ENCODE data around the gene ST8SIA2. TPM values are rescaled to one million over a fixed set of nuclear protein-coding genes. Genes with fewer than 3 reads are reported as not detected.
"Not testable (repeated sequence)": the region's sequence is repeated elsewhere in the genome, so short reads cannot be mapped to it uniquely, and the experiment has no call there.

The ST8SIA2 gene
- total and polyA plus RNA-seq, 2 donors (not counting 1 experiment from before 2014, with no cell fraction given) = under 0.01 TPM; not detected in 1

DNA sequence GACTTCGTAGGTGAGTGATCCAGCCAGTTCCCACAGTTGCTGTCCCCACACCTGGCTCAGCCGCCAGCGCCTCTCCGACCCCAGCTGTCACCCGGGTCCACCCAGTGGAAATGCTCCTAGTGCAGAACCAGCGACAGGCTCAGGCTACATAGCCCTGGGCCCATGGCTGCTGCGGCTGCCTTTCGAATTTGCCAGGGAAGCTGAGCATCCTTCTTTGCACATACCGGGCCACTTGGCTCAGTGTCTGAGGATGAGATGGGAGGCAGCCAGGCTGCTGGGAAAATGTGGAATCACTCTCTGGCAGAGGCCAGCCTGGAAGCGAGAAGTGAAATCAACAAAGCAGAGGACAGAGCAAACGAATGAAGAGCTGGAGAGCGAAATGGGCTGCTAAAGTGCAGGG, 80.1 kb downstream of the ST8SIA2 start:
- Histone ChIP-seq H4K20me1 (ENCODE audit: control insufficient read depth, extremely low read depth, insufficient read depth, low read length) (no peaks in the 10 kb centered on the region), H3K9me3 (ENCODE audit: control insufficient read depth, insufficient read depth, low read depth, low read length) (no peaks in the 10 kb centered on the region), H3K4me3 (replicated peaks in 1 of 4; ENCODE audit: control extremely low read depth in 1 of 4, insufficient read depth in 1 of 4, low read depth in 3 of 4, low read length in 4 of 4) (no peak overlapping the region), H3K36me3 (ENCODE audit: control insufficient read depth, insufficient read depth, low read length) (no peaks in the 10 kb centered on the region), H2AFZ (ENCODE audit: low read length) (no peak overlapping the region), H3K27me3 (ENCODE audit: control insufficient read depth, insufficient read depth, low read length) (no peaks in the 10 kb centered on the region), H3K4me1 (ENCODE audit: control insufficient read depth, extremely low read depth, insufficient read depth, low read length) (no peaks in the 10 kb centered on the region), H3K9ac (ENCODE audit: insufficient read depth, low read length) (no peak overlapping the region), H3K27ac (ENCODE audit: insufficient read depth, low read length) (no peak overlapping the region), H3K4me2 (ENCODE audit: extremely low read depth, insufficient read depth, low read length) (no peak overlapping the region), H3K79me2 (ENCODE audit: control insufficient read depth, insufficient read depth, low read length) (no peaks in the 10 kb centered on the region)
- DNase-seq (ENCODE audit: low read depth in 2 of 2) = no peak
- TF ChIP-seq CTCF (conservative IDR thresholded peaks at IDR 0.05 in 1 of 2, IDR thresholded peaks at IDR 0.05 in 1 of 2; ENCODE audit: low read depth in 1 of 2, low read length in 2 of 2) (no peak), EZH2 (IDR thresholded peaks at IDR 0.05; ENCODE audit: low read length, missing control alignments) (no peak)

DNA sequence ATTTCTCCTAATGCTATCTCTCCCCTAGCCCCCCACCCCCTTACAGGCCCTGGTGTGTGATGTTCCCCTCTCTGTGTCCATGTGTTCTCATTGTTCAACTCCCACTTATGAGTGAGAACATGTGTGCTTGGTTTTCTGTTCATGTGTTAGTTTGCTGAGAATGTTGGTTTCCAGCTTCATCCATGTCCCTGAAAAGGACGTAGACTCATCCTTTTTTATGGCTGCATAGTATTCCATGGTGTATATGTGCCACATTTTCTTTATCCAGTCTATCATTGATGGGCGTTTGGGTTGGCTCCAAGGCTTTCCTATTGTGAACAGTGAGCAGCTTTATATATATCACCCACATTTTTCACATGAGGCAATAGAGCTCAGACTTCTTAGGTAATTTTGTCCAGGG, 86.0 kb downstream of the ST8SIA2 start:
- H3K27me3 ChIP-seq (ENCODE audit: control insufficient read depth, insufficient read depth, low read length); H2AFZ ChIP-seq (ENCODE audit: low read length); H3K4me1 ChIP-seq (ENCODE audit: control insufficient read depth, extremely low read depth, insufficient read depth, low read length); H3K27ac ChIP-seq (ENCODE audit: insufficient read depth, low read length); H3K4me3 ChIP-seq (replicated peaks in 1 of 4; ENCODE audit: control extremely low read depth in 1 of 4, insufficient read depth in 1 of 4, low read depth in 3 of 4, low read length in 4 of 4); H3K9ac ChIP-seq (ENCODE audit: insufficient read depth, low read length); DNase-seq (ENCODE audit: low read depth in 2 of 2); H3K4me2 ChIP-seq (ENCODE audit: extremely low read depth, insufficient read depth, low read length); H3K36me3 ChIP-seq (ENCODE audit: control insufficient read depth, insufficient read depth, low read length); H4K20me1 ChIP-seq (ENCODE audit: control insufficient read depth, extremely low read depth, insufficient read depth, low read length); H3K9me3 ChIP-seq (ENCODE audit: control insufficient read depth, insufficient read depth, low read depth, low read length); H3K79me2 ChIP-seq (ENCODE audit: control insufficient read depth, insufficient read depth, low read length): not testable (repeated sequence)

DNA sequence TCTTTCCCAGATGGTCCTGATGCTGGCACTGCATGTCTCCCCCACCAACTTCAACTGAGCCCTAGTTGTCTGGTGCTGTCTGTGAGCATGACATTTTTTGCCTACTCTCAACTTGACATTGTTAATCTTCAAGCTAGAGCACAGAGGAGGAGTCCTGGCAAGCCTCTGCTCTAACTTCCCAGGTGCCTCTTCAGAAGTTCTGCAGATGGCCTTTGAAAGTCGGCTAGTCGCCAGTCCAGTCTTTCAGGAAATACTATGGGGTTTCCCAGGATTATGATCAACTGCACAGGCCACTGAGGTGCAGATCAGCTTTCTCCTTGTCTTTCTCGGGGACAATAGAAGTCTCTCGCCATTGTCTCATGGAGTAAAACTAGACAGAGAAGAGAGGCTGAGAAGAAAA, 86.7 kb downstream of the ST8SIA2 start:
- H3K9ac ChIP-seq (ENCODE audit: insufficient read depth, low read length) = no peak overlapping the region
- no peaks in the 10 kb centered on the region for H3K9me3 ChIP-seq (ENCODE audit: control insufficient read depth, insufficient read depth, low read depth, low read length)
- TF ChIP-seq EZH2 (IDR thresholded peaks at IDR 0.05; ENCODE audit: low read length, missing control alignments) (no peak), CTCF (conservative IDR thresholded peaks at IDR 0.05 in 1 of 2, IDR thresholded peaks at IDR 0.05 in 1 of 2; ENCODE audit: low read depth in 1 of 2, low read length in 2 of 2) (no peak)
- no peak overlapping the region for H3K4me3 ChIP-seq (replicated peaks in 1 of 4; ENCODE audit: control extremely low read depth in 1 of 4, insufficient read depth in 1 of 4, low read depth in 3 of 4, low read length in 4 of 4)
- H3K79me2 ChIP-seq (ENCODE audit: control insufficient read depth, insufficient read depth, low read length) = no peaks in the 10 kb centered on the region
- H3K27ac ChIP-seq (ENCODE audit: insufficient read depth, low read length) = no peak overlapping the region
- no peak overlapping the region for H2AFZ ChIP-seq (ENCODE audit: low read length)
- H4K20me1 ChIP-seq (ENCODE audit: control insufficient read depth, extremely low read depth, insufficient read depth, low read length) = no peaks in the 10 kb centered on the region
- DNase-seq (ENCODE audit: low read depth in 2 of 2) = no peak
- H3K27me3 ChIP-seq (ENCODE audit: control insufficient read depth, insufficient read depth, low read length) = no peaks in the 10 kb centered on the region
- H3K36me3 ChIP-seq (ENCODE audit: control insufficient read depth, insufficient read depth, low read length) = no peaks in the 10 kb centered on the region
- no peak overlapping the region for H3K4me2 ChIP-seq (ENCODE audit: extremely low read depth, insufficient read depth, low read length)
- H3K4me1 ChIP-seq (ENCODE audit: control insufficient read depth, extremely low read depth, insufficient read depth, low read length) = no peaks in the 10 kb centered on the region

All from fibroblast of lung (primary cell).